Testis (tissue), 3 donors: ENCODE results near the gene TRIM32. TPM values are rescaled to one million over a fixed set of nuclear protein-coding genes. Genes with fewer than 3 reads are reported as not detected.

Experiments used
- DNase-seq: peaks from one replicate; pipeline ENCODE4 v3.0.0-alpha.2; 2019
- H3K27ac ChIP-seq, 2 donors: fragments of 200-600 bp; sonication (generic); one replicate each; pipeline ENCODE4 v1.5.1; 2019
- H3K27me3 ChIP-seq: fragments of 200-600 bp; sonication (generic); one replicate; pipeline ENCODE4 v1.5.1; 2019
- H3K36me3 ChIP-seq: fragments of 200-600 bp; sonication (generic); one replicate; pipeline ENCODE4 v1.5.1; 2017; ENCODE audit warnings: low read depth; ENCODE audit errors: missing control alignments
- H3K4me1 ChIP-seq: fragments of 200-600 bp; sonication (generic); one replicate; pipeline ENCODE4 v1.5.1; 2019
- H3K4me3 ChIP-seq, 2 donors: fragments of 200-600 bp; sonication (generic); one replicate each; pipeline ENCODE4 v1.5.1; 2017 to 2019
- H3K9me3 ChIP-seq: fragments of 200-600 bp; sonication (generic); one replicate; pipeline ENCODE4 v1.5.1; 2017
- POLR2A ChIP-seq: fragments of 450-650 bp; IDR thresholded peaks from one replicate; pipeline ENCODE4 v1.6.1; 2017; ENCODE audit warnings: antibody characterized with exemption, mild to moderate bottlenecking, moderate library complexity
- WGBS, 2 donors: methylation state at CpG; one replicate each; pipeline ENCODE4 v1.1.5; 2018; 5-methylcytosine and 5-hydroxymethylcytosine counted together
- intact Hi-C: fragments of 100-400 bp; cut with DNase I; formaldehyde crosslinking; loops from one replicate; pipeline ENCODE4 v1.15.1; 2023; ENCODE audit warnings: low total_unique reads
- polyA plus RNA-seq: library from polyadenylated mRNA; stranded (reverse); fragments of 350-450 nt; fragmentation: Illumina TruSeq; extraction: RNeasy Lipid Tissue Mini Kit (QIAGEN cat#74804); gene quantifications from one replicate; pipeline ENCODE4 v1.2.3, GENCODE V29; 2014; ENCODE audit warnings: low read depth, low replicate concordance; ENCODE audit not compliant: insufficient read depth
- total RNA-seq, 2 donors: library from RNA; depleted of rRNA; stranded (reverse); fragments of >200 nt; gene quantifications; one replicate each; pipeline ENCODE4 v1.2.3, GENCODE V29; 2016
- TF ChIP-seq, protein P1 (sequence below), 3 experiments: fragments of 450-650 bp in 2 of 3; fragments of 200-600 bp in 1 of 3; sonication (generic) in 1 of 3; IDR thresholded peaks; one replicate each; pipeline ENCODE4 v1.5.1; 2016 to 2019; ENCODE audit warnings: antibody characterized with exemption in 3 of 3, mild to moderate bottlenecking in 2 of 3, moderate library complexity in 1 of 3

The TRIM32 gene
- total and polyA plus RNA-seq, 3 donors from 2014 or later = 12.5 to 15.2 (median 12.6) TPM

DNA sequence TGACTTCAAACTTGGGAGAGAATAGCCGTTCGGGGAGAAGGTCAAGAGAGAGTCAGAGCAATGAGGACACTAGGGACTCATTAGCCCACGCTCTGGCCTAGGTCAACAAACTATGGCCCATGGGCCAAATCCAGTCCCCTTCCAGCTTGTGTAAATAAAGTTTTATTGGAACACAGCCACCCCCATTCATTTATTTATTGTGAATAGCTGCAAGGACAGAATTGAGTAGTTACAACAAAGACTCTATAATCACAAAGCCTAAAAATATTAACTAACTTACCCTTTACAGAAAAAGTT lies 33.1 kb upstream of the TRIM32 start:
- no peak for TF ChIP-seq POLR2A
- TF ChIP-seq, protein P1, sequence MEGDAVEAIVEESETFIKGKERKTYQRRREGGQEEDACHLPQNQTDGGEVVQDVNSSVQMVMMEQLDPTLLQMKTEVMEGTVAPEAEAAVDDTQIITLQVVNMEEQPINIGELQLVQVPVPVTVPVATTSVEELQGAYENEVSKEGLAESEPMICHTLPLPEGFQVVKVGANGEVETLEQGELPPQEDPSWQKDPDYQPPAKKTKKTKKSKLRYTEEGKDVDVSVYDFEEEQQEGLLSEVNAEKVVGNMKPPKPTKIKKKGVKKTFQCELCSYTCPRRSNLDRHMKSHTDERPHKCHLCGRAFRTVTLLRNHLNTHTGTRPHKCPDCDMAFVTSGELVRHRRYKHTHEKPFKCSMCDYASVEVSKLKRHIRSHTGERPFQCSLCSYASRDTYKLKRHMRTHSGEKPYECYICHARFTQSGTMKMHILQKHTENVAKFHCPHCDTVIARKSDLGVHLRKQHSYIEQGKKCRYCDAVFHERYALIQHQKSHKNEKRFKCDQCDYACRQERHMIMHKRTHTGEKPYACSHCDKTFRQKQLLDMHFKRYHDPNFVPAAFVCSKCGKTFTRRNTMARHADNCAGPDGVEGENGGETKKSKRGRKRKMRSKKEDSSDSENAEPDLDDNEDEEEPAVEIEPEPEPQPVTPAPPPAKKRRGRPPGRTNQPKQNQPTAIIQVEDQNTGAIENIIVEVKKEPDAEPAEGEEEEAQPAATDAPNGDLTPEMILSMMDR (IDR thresholded peaks at IDR 0.05) = no peak
- Histone ChIP-seq H3K4me3 (no peak overlapping the region), H3K9me3 (no peaks in the 10 kb centered on the region), H3K36me3 (no peaks in the 10 kb centered on the region), H3K27me3 (no peaks in the 10 kb centered on the region), H3K27ac (no peak overlapping the region), H3K4me1 (no peaks in the 10 kb centered on the region)
- intact Hi-C loops = loop anchor here (10.0 kb wide), 1 partner anchor 1059 kb away; no protein-coding TSS in a partner anchor
- DNase-seq = no peak
- WGBS, 2 donors = 70 to 71% methylated on average over 3 of the region's 3 CpGs

DNA sequence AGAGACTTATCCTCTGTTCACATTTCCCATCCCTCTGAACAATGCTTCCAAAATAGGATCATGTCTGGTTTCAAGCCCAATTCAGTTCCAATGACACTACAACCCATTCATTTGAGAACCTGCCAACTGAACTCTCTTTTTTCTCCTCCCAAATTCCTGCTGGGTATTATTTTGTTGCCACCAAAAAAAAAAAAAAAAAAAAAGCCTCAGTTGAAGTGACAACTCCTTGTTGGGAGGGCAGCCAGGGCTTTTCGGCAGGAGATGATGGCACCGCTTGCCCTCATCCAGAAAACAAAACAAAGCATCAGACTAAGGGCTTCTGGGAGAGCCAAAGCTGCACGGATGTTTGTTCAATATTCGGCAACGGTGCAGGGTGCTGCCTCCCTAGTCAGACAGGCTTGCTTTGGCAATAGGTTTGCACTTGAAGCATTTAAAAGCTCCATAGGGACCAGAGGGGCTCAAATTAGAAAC lies 30.6 kb upstream of the TRIM32 start:
- TF ChIP-seq, protein P1 (IDR thresholded peaks at IDR 0.05) = no peak
- no peak for TF ChIP-seq POLR2A
- no peak for DNase-seq
- H3K27ac ChIP-seq = peak overlapping the region in 1 of 2 donors; percentile 20
- intact Hi-C loops = loop anchor here (10.0 kb wide), 1 partner anchor 1062 kb away; no protein-coding TSS in a partner anchor
- WGBS, 2 donors = 43 to 44% methylated on average over 5 of the region's 5 CpGs
- no peaks in the 10 kb centered on the region for H3K9me3 ChIP-seq
- H3K27me3 ChIP-seq = no peaks in the 10 kb centered on the region
- H3K36me3 ChIP-seq = no peaks in the 10 kb centered on the region
- peaks cover 7% of the 10 kb centered on the region for H3K4me1 ChIP-seq
- H3K4me3 ChIP-seq = no peak overlapping the region

DNA sequence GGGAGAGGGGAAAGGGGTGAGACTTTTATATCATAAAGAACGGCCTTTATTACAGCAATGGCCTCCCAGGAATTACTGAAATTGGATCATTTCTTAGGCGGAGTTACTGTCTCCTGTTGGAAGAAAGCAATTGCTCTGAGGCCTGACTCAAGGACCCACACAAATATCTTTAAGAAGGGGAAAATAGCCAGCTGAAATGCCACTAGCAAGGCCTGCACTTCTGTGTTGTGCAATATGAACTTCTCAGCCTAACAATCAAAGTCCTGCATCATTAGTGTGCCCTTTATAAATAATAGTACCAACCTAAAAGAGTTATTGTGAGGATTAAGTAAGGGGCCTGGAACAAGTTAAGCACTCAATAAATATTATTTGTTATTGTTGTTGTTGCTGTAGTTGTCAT lies 30.1 kb upstream of the TRIM32 start:
- Histone ChIP-seq H3K36me3 (no peaks in the 10 kb centered on the region), H3K4me1 (peaks cover 7% of the 10 kb centered on the region), H3K4me3 (no peak overlapping the region), H3K27me3 (no peaks in the 10 kb centered on the region), H3K27ac (peak overlapping the region in 1 of 2 donors; percentile 20), H3K9me3 (no peaks in the 10 kb centered on the region)
- TF ChIP-seq, protein P1 (IDR thresholded peaks at IDR 0.05) = no peak
- no peak for TF ChIP-seq POLR2A
- 58 to 85% methylated on average over 2 of the region's 2 CpGs for WGBS, 2 donors
- intact Hi-C loops = loop anchor here (10.0 kb wide), 1 partner anchor 1062 kb away; no protein-coding TSS in a partner anchor
- DNase-seq = no peak

DNA sequence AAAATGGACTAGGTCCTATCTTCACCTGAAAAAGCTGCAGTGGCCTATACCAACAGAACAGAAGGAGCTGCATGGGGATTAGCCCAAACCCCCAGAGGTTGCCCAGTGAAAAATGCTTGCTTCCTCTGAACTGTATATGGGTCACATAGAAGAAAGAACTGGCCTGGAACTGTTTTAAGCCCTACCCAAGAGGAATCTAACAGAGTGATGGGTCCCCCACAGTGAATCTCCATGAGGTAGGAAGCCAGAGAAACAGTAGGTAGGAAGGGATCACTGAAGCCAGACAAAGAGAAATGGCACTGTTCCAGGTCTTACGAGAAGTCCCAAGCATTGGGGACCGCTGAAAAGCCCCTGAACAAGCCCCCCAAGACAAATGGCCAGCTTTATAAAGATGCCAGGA lies 28.8 kb upstream of the TRIM32 start:
- TF ChIP-seq POLR2A = no peak
- TF ChIP-seq, protein P1 (IDR thresholded peaks at IDR 0.05) = no peak
- H3K27me3 ChIP-seq = no peaks in the 10 kb centered on the region
- H3K9me3 ChIP-seq = no peaks in the 10 kb centered on the region
- no peak overlapping the region for H3K4me3 ChIP-seq
- peaks cover 7% of the 10 kb centered on the region for H3K4me1 ChIP-seq
- intact Hi-C loops = loop anchor here (10.0 kb wide), 1 partner anchor 1063 kb away; no protein-coding TSS in a partner anchor
- H3K36me3 ChIP-seq = no peaks in the 10 kb centered on the region
- DNase-seq = no peak
- H3K27ac ChIP-seq = no peak overlapping the region
- 91 to 95% methylated on average over 2 of the region's 2 CpGs for WGBS, 2 donors
